GM12892 (cell line): ENCODE measurements around the gene GNAI3.

Experiments used
- POLR2A ChIP-seq: IDR thresholded peaks from 2 replicates; pipeline ENCODE4 v1.6.1; 2011; ENCODE audit warnings: low read depth, low read length, control low read depth
- POLR2AphosphoS5 ChIP-seq: IDR thresholded peaks from 2 replicates; pipeline ENCODE4 v1.6.1; 2011; ENCODE audit warnings: low read depth, low read length, control low read depth
- TAF1 ChIP-seq: IDR thresholded peaks from 2 replicates; pipeline ENCODE4 v1.6.1; 2011; ENCODE audit warnings: low read depth, mild to moderate bottlenecking, control low read depth, low read length, borderline replicate concordance

DNA sequence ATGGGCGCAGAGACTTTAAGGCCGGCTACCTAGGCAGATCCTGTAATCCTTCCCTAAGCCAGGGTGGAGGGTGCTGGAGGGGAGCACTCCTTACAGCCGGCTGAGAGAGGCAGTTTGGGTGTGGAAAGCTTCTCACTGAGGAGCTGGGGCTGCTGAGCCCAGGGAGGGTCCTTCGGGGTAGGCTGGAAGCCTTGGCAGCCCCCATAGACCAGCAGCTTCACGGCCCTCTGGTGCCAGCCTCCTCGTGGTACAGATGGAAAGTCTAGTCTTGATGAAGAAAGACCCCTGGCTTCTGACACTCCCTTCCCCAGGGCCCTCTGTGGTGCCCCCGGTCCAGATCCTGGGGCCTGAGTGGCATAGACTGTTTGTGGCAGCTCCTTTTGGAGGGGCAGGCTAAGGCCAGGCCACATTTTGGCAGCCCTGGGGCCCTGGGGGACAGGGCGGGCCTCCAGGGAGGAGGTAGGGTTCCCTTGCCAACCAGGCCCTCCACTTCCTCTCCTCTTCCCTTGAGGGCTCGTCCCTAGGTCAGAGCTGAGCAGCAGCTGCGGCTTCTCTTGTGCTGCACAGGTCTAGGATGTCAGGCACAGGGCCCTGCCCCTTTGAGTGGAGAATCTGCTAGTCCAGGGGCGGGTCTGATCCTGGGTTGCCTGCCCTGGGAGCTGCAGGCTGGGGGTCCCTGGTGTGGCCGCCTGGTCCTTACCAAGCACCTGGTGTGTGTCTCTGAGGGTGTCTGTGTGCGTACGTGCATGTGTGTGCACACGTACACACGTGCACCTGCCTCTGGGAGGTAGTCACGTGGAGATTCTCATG lies 76.0 kb downstream of the GNAI3 start:
- no peak for TF ChIP-seq POLR2A
- no peak for TF ChIP-seq TAF1
- no peak for TF ChIP-seq POLR2AphosphoS5
